Stimulated activated CD4-positive, alpha-beta T cell treated with anti-CD3 and anti-CD28 coated beads, Interleukin-1b, Interleukin-23, amount 100 ng/mL, for 48 hours (primary cell): ENCODE measurements around the gene MAP2K4.

ENCODE experiments used
- DNase-seq: peaks from one replicate; pipeline ENCODE4 v3.0.0-alpha.2; 2020

The MAP2K4 gene

GRCh38 chr17:12041312-12041711 lies 20.6 kb downstream of the MAP2K4 start:
- no peak for DNase-seq

GRCh38 chr17:12043702-12044101 lies 23.0 kb downstream of the MAP2K4 start:
- DNase-seq: no peak

GRCh38 chr17:12046786-12047185 lies 26.1 kb downstream of the MAP2K4 start:
- no peak for DNase-seq

- no peak for DNase-seq
Observed at GRCh38 chr17:12047681-12048376, 27.2 kb downstream of the MAP2K4 start.

GRCh38 chr17:12048843-12049473 lies 28.3 kb downstream of the MAP2K4 start:
- no peak for DNase-seq

GRCh38 chr17:12050646-12051225 lies 30.1 kb downstream of the MAP2K4 start:
- no peak for DNase-seq

- no peak for DNase-seq
Observed at GRCh38 chr17:12053552-12053951, 32.9 kb downstream of the MAP2K4 start.

- no peak for DNase-seq
Observed at GRCh38 chr17:12055889-12056288, 35.2 kb downstream of the MAP2K4 start.

- DNase-seq: no peak
Observed at GRCh38 chr17:12057520-12057919, 36.8 kb downstream of the MAP2K4 start.

GRCh38 chr17:12058535-12058934 lies 37.9 kb downstream of the MAP2K4 start:
- no peak for DNase-seq

- no peak for DNase-seq
Observed at GRCh38 chr17:12062249-12062648, 41.6 kb downstream of the MAP2K4 start.

- no peak for DNase-seq
Observed at GRCh38 chr17:12064395-12064794, 43.7 kb downstream of the MAP2K4 start.

GRCh38 chr17:12067485-12067884 lies 46.8 kb downstream of the MAP2K4 start:
- no peak for DNase-seq

GRCh38 chr17:12068946-12069345 lies 48.3 kb downstream of the MAP2K4 start:
- no peak for DNase-seq

GRCh38 chr17:12070561-12070960 lies 49.9 kb downstream of the MAP2K4 start:
- no peak for DNase-seq

- DNase-seq: no peak
Observed at GRCh38 chr17:12074346-12074745, 53.7 kb downstream of the MAP2K4 start.

GRCh38 chr17:12077773-12078172 lies 57.1 kb downstream of the MAP2K4 start:
- DNase-seq: no peak

GRCh38 chr17:12078791-12079190 lies 58.1 kb downstream of the MAP2K4 start:
- no peak for DNase-seq

GRCh38 chr17:12081720-12082119 lies 61.0 kb downstream of the MAP2K4 start:
- DNase-seq: no peak

- no peak for DNase-seq
Observed at GRCh38 chr17:12085076-12085949, 64.6 kb downstream of the MAP2K4 start.

- DNase-seq: no peak
Observed at GRCh38 chr17:12088035-12088434, 67.4 kb downstream of the MAP2K4 start.

- DNase-seq: no peak
Observed at GRCh38 chr17:12089809-12090384, 69.2 kb downstream of the MAP2K4 start.

GRCh38 chr17:12094336-12094735 lies 73.7 kb downstream of the MAP2K4 start:
- DNase-seq: no peak
